Myocyte (in vitro differentiated cells): Measurements from ENCODE around the gene STON1. TPM values are rescaled to one million over a fixed set of nuclear protein-coding genes. Genes with fewer than 3 reads are reported as not detected.
A peak's percentile ranks its signal among the peaks of the same experiment; 100 is the strongest.
"Not testable (repeated sequence)": the region's sequence is repeated elsewhere in the genome, so short reads cannot be mapped to it uniquely, and the experiment has no call there.

ENCODE experiments used
- DNase-seq: peaks from one replicate; pipeline ENCODE4 v3.0.0-alpha.2; 2012; ENCODE audit warnings: low read depth
- polyA plus RNA-seq: library from polyadenylated mRNA; unstranded; fragments of >200 nt; gene quantifications from one replicate; pipeline ENCODE4 v1.2.1, GENCODE V29; 2012; ENCODE audit warnings: missing spikeins
- total RNA-seq: library from RNA; depleted of rRNA; stranded (reverse); fragments of >200 nt; gene quantifications from 2 replicates; pipeline ENCODE4 v1.2.3, GENCODE V29; 2014

Gene STON1
- 3.2 and 7.8 TPM in 2 replicates for total RNA-seq
- polyA plus RNA-seq: 3.4 TPM

- DNase-seq: peak; percentile 29
These were observed at the start of gene STON1 for GRCh38 chr2:48530033-48530811. STON1 (plus strand) TSS chr2:48530154; CDS start chr2:48580634, 50,480 bp downstream.

- DNase-seq: no peak
These were observed 49.4 kb upstream of the STON1 start for GRCh38 chr2:48480526-48480925.

GRCh38 chr2:48482313-48482712 lies 47.6 kb upstream of the STON1 start:
- DNase-seq: no peak

- peak; percentile 5 for DNase-seq
These were observed 47.2 kb upstream of the STON1 start for GRCh38 chr2:48482769-48483168.

GRCh38 chr2:48483506-48483905 lies 46.4 kb upstream of the STON1 start:
- DNase-seq: no peak

GRCh38 chr2:48483916-48484315 lies 46.0 kb upstream of the STON1 start:
- DNase-seq: no peak

- DNase-seq: no peak
These were observed 41.4 kb upstream of the STON1 start for GRCh38 chr2:48488545-48488944.

GRCh38 chr2:48496849-48497248 lies 33.1 kb upstream of the STON1 start:
- peak; percentile 22 for DNase-seq

GRCh38 chr2:48504647-48505327 lies 25.2 kb upstream of the STON1 start:
- peak; percentile 27 for DNase-seq

GRCh38 chr2:48507111-48507510 lies 22.8 kb upstream of the STON1 start:
- DNase-seq: no peak

GRCh38 chr2:48508461-48509124 lies 21.4 kb upstream of the STON1 start:
- DNase-seq: no peak

- no peak for DNase-seq
These were observed 19.6 kb upstream of the STON1 start for GRCh38 chr2:48510329-48510728.

GRCh38 chr2:48511849-48512470 lies 18.0 kb upstream of the STON1 start:
- no peak for DNase-seq

GRCh38 chr2:48512571-48512970 lies 17.4 kb upstream of the STON1 start:
- DNase-seq: no peak

- DNase-seq: no peak
These were observed 15.5 kb upstream of the STON1 start for GRCh38 chr2:48514348-48515003.

GRCh38 chr2:48515513-48515985 lies 14.4 kb upstream of the STON1 start:
- DNase-seq: no peak

- DNase-seq: no peak
These were observed 10.4 kb upstream of the STON1 start for GRCh38 chr2:48519593-48519992.

- not testable (repeated sequence) for DNase-seq
These were observed 5.2 kb upstream of the STON1 start for GRCh38 chr2:48524756-48525155.

- DNase-seq: no peak
These were observed 4.5 kb upstream of the STON1 start for GRCh38 chr2:48525269-48525943.

GRCh38 chr2:48527226-48527885 lies 2.6 kb upstream of the STON1 start:
- DNase-seq: no peak
